ENCODE measurements around the gene PLAAT4.
"Not testable (repeated sequence)": the region's sequence is repeated elsewhere in the genome, so short reads cannot be mapped to it uniquely, and the experiment has no call there.

Gene PLAAT4

GRCh38 chr11:63511048-63511748 is 25.4 kb upstream of the PLAAT4 start:
- no peak for DNase-seq

GRCh38 chr11:63512816-63513215 is 23.8 kb upstream of the PLAAT4 start:
- no peak for DNase-seq

- DNase-seq, result no peak
Observed at GRCh38 chr11:63516109-63516508, 20.5 kb upstream of the PLAAT4 start.

GRCh38 chr11:63517156-63517555 is 19.5 kb upstream of the PLAAT4 start:
- no peak for DNase-seq

- DNase-seq, result no peak
Observed at GRCh38 chr11:63518548-63518947, 18.1 kb upstream of the PLAAT4 start.

DNA sequence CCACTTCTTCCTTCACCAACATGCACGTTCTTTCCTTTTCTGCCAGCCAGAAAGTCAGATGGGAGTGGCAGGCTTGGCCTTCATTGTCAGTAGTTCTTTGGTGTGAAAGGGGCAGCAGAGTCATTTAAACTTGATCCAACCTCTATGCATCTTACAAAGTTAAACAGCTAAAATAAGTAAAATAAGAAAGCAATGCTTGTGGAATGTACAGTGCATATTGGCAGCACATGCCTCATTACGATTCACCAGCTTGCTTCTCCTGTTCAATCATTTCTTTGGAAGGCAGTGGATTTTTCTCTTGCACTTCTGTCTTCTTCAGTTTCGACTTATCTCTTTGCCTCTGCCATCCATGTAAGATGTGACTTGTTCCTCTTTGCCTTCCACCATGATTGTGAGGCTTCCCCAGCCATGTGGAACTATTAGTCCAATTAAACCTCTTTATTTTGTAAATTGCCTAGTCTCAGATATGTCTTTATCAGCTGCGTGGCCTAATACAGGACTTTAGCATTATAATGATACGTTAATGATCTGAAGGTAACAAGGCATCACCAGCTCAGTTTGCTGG is 15.9 kb upstream of the PLAAT4 start:
- no peak for DNase-seq

- DNase-seq, result no peak
Observed at GRCh38 chr11:63521896-63522295, 14.7 kb upstream of the PLAAT4 start.

DNA sequence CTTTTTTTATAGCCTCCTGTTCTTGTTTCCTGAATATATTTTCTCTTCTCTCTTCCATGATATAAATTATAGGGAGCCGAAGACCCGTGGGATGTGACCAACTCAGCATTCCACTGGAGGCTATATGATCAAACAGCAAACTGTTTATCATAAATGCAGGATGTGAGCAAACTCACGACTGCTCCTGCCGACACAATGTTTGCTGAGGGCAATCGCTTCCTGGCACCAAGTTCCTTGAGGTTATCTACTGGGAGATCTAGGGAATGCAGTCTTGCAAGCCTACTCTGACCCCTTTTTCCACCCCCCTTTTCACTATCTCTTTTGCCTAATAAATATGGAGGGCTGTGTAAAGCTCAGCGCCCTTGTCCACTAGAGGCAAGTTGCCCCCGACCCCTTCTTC is 13.5 kb upstream of the PLAAT4 start:
- no peak for DNase-seq

- no peak for DNase-seq
Observed at GRCh38 chr11:63527667-63528066, 8.9 kb upstream of the PLAAT4 start.

DNA sequence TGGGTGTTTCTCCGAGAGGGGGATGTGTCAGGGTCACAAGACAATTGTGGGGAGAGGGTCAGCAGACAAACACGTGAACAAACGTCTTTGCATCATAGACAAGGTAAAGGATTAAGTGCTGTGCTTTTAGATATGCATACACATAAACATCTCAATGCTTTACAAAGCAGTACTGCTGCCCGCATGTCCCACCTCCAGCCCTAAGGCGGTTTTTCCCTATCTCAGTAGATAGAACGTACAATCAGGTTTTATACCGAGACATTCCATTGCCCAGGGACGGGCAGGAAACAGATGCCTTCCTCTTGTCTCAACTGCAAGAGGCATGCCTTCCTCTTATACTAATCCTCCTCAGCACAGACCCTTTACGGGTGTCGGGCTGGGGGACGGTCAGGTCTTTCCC is 8.5 kb upstream of the PLAAT4 start:
- DNase-seq, result not testable (repeated sequence)

GRCh38 chr11:63528729-63529278 is 7.8 kb upstream of the PLAAT4 start:
- not testable (repeated sequence) for DNase-seq

- DNase-seq, result not testable (repeated sequence)
Observed at GRCh38 chr11:63529373-63529772, 7.2 kb upstream of the PLAAT4 start.

GRCh38 chr11:63530021-63530420 is 6.6 kb upstream of the PLAAT4 start:
- no peak for DNase-seq

- DNase-seq, result peak; percentile 72
Observed at GRCh38 chr11:63531074-63531792, 5.4 kb upstream of the PLAAT4 start.

GRCh38 chr11:63532117-63532516 is 4.5 kb upstream of the PLAAT4 start:
- DNase-seq, result no peak

GRCh38 chr11:63532799-63533475 is 3.7 kb upstream of the PLAAT4 start:
- no peak for DNase-seq

DNA sequence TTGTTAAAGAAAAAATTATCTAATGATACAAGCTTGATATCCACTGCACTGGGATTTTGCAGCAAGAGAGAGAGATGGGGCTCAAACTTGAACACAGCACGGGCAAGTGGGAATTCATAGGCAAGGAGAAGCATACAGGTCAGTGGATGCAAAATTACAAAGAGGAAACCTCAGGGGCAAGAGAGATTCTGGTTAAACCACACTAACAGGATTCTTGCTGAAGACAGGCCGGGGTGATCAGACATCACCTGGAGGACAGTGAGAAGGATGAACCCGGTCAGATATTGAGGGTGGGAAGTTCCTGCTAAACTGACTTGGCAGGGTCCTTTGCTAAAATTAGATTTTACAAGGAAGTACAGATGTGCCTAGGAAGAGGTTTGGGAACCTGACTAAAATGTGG is 2.5 kb upstream of the PLAAT4 start:
- no peak for DNase-seq

DNA sequence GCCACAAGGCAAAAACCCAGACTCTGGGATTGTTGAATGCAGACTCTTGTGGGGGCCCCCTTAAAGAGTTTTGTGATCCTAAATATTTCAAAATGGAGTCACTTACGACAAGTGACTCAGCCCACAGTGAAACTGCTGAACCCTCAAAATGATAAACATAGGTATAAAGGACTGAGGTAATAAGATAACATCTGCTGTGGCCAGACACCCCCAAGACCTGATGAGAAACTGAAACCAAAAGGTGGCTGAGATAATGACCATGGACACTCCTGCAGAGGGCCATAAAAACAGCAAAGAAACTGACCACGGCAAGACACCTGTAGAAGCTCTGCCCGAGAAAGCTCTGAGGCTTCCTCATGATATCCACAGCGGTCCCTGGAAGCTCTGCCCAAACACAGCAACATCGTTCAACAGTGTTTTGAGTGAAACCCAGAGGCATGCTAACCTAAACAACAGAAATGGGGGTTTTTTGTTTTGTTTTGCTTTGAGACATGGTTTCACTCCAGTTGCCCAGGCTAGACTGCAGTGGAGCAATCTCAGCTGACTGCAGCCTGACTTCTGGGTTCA is 1.6 kb upstream of the PLAAT4 start:
- peak; percentile 25 for DNase-seq

DNA sequence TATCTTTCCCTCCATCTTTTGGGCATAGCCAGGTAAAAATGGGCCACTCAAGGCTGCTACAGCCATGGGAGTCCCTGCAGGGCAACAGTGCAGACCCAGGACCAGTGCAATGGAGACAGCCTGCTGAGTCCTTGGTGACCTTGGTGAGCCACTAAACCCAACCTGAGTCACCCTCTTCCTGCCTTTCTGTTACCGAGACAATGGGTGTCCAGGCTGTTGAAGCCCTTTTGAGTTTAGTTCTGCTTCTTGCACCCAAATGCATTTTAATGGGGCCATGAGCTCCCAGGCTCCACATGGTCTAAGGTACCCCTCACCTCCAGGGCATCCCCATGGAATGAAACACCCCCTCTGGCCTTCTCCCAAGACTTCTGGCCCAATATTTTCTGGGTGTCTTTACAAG is 874 bp upstream of the PLAAT4 start:
- peak; percentile 18 for DNase-seq

- peak; percentile 38 for DNase-seq
Observed at GRCh38 chr11:63537293-63538101, 889 bp downstream of the PLAAT4 start.

DNA sequence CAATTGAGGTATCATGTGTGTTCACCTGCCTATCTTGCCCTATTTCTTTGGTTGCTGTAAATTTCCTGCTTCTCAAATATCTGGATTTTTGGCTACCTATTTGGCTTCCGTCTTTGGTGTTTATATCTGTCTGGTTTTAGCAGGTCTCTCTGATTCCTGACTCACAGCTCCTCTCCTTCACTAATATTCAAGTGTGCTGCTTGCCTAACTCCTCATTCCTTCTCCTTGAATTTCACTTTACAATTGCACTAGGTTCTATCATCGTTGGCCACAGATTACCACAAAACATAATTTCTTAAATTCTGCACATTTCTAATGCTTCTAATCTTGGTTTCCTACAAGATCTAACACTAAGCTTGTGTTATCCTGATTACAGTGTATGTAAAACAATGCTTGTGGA is 5.9 kb downstream of the PLAAT4 start:
- DNase-seq, result not testable (repeated sequence)

DNA sequence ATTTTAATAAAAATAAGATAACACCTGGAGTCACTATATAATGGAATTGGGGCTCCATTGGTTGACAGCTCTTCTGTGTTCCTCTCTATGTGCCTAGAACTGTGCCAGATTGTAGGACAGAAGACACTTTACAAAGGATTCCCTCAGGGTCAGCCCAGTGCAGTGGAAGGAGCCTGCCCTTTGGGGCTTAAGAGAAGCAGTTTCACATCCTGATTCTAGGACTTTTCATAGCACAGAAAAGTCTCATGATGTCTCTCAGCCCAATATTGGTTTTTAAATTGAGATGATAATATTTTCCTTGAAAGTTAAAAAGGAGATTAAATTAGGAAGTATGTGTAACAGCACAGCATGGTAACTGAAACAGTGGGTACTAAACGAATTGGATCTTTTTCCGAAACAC is 7.1 kb downstream of the PLAAT4 start:
- DNase-seq, result no peak
